ENCODE results near the gene KDELR1. TPM values are rescaled to one million over a fixed set of nuclear protein-coding genes. Genes with fewer than 3 reads are reported as not detected.

Gene KDELR1
- total RNA-seq, 3 donors from 2014 or later (not counting 1 experiment from before 2014, with no cell fraction given) = 41.5 to 47.5 (median 46.0) TPM

DNA sequence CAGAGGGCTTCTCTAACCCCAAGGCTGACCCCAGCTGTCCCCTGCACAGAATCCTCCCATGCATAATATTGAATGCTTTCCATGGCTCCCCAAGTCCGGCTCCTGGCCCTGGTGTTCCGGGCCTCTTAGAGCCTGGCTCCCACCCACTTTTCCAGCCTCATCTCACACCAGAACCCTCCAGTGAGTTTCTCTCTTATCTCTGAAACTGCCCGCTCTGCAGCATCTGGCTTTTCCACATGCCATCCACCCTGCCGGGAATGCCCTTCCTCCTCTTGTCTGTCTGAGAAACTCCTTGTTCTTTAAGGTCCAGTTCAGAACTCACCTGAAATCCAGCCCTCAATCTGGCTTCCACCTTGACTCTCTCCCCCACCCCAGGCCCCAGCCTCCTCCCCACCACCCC, 20.4 kb downstream of the KDELR1 start:
- Histone ChIP-seq H3K36me3 (ENCODE audit: control insufficient read depth, insufficient read depth, low read length) (no peaks in the 10 kb centered on the region), H3K27ac (ENCODE audit: low read length) (no peak overlapping the region), H3K4me1 (ENCODE audit: control insufficient read depth, insufficient read depth, low read length) (no peaks in the 10 kb centered on the region), H3K9me3 (ENCODE audit: control insufficient read depth, insufficient read depth, low read length) (no peaks in the 10 kb centered on the region), H3K27me3 (ENCODE audit: control insufficient read depth, insufficient read depth, low read length) (no peaks in the 10 kb centered on the region), H3K4me3 (ENCODE audit: low read length) (no peak overlapping the region)
- no peak overlapping the region for H3K4me3 Mint-ChIP-seq
- ATAC-seq (no peak), DNase-seq (no peak)
- H3K27me3 Mint-ChIP-seq (ENCODE audit: low read depth in 2 of 2) = no peaks in the 10 kb centered on the region
- TF ChIP-seq, protein P1, sequence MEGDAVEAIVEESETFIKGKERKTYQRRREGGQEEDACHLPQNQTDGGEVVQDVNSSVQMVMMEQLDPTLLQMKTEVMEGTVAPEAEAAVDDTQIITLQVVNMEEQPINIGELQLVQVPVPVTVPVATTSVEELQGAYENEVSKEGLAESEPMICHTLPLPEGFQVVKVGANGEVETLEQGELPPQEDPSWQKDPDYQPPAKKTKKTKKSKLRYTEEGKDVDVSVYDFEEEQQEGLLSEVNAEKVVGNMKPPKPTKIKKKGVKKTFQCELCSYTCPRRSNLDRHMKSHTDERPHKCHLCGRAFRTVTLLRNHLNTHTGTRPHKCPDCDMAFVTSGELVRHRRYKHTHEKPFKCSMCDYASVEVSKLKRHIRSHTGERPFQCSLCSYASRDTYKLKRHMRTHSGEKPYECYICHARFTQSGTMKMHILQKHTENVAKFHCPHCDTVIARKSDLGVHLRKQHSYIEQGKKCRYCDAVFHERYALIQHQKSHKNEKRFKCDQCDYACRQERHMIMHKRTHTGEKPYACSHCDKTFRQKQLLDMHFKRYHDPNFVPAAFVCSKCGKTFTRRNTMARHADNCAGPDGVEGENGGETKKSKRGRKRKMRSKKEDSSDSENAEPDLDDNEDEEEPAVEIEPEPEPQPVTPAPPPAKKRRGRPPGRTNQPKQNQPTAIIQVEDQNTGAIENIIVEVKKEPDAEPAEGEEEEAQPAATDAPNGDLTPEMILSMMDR (IDR thresholded peaks at IDR 0.05) = no peak
- intact Hi-C loops (cut with micrococcal nuclease) = no loop called here
- H3K4me1 Mint-ChIP-seq = no peaks in the 10 kb centered on the region
- no peaks in the 10 kb centered on the region for H3K36me3 Mint-ChIP-seq
- WGBS (ENCODE audit: insufficient coverage) = 94% methylated on average over 4 of the region's 4 CpGs
- H3K27ac Mint-ChIP-seq = no peak overlapping the region
- no peaks in the 10 kb centered on the region for H3K9me3 Mint-ChIP-seq

DNA sequence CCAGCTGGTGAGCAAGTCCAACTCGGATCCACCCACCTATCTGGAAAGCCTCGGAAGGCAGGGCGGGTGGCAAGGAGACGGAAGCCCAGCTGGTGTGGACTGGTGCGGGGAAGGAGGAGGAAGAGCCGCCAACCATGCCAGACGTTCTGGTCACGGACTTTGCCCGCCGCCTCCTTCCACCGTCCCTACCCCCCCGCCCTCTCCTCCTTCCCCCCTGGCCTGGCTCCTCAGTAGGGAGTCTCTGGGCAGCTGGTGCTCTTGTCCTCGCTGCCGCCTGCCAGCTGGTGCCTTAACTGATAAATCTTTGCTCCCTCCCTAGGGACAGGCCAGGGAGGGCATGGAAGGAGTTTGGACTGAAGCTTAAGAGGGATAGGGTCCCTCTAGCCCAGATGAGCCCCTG, 22.4 kb downstream of the KDELR1 start:
- no peaks in the 10 kb centered on the region for H3K27me3 ChIP-seq (ENCODE audit: control insufficient read depth, insufficient read depth, low read length)
- Mint-ChIP-seq H3K27ac (no peak overlapping the region), H3K4me1 (peaks cover 2 to 11% of the 10 kb centered on the region in 2 donors), H3K9me3 (no peaks in the 10 kb centered on the region), H3K4me3 (no peak overlapping the region), H3K27me3 (ENCODE audit: low read depth in 2 of 2) (no peaks in the 10 kb centered on the region), H3K36me3 (no peaks in the 10 kb centered on the region)
- intact Hi-C loops (cut with micrococcal nuclease) = no loop called here
- ATAC-seq (no peak), DNase-seq (no peak)
- H3K27ac ChIP-seq (ENCODE audit: low read length) = no peak overlapping the region
- TF ChIP-seq, protein P1 (IDR thresholded peaks at IDR 0.05) = no peak
- 83% methylated on average over 12 of the region's 14 CpGs for WGBS (ENCODE audit: insufficient coverage)
- peaks cover 9% of the 10 kb centered on the region for H3K4me1 ChIP-seq (ENCODE audit: control insufficient read depth, insufficient read depth, low read length)
- no peaks in the 10 kb centered on the region for H3K9me3 ChIP-seq (ENCODE audit: control insufficient read depth, insufficient read depth, low read length)
- H3K4me3 ChIP-seq (ENCODE audit: low read length) = no peak overlapping the region
- no peaks in the 10 kb centered on the region for H3K36me3 ChIP-seq (ENCODE audit: control insufficient read depth, insufficient read depth, low read length)

DNA sequence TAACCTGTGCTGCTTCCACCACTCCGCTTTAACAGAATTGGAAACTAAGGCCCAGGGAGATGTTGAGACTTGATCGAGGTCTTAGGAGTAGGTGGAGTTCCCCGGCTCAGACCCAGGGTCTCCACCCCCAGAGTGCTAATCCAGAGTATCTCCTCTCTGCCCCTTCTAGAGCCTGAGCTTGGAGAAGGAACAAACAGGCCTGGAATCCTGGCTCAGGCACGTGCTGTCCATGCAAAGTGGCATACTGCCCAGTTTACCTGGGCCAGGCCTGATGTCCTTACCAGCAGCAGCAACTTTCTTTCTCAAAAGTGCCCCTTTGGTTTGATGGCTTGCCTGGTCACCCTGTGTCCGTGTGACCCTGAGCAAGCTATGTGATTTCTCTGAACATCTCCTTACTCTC, 23.5 kb downstream of the KDELR1 start:
- WGBS (ENCODE audit: insufficient coverage) = 91% methylated on average over 4 of the region's 5 CpGs
- ATAC-seq (no peak), DNase-seq (no peak)
- Histone ChIP-seq H3K4me3 (ENCODE audit: low read length) (no peak overlapping the region), H3K4me1 (ENCODE audit: control insufficient read depth, insufficient read depth, low read length) (peaks cover 17% of the 10 kb centered on the region), H3K27me3 (ENCODE audit: control insufficient read depth, insufficient read depth, low read length) (no peaks in the 10 kb centered on the region), H3K27ac (ENCODE audit: low read length) (no peak overlapping the region), H3K9me3 (ENCODE audit: control insufficient read depth, insufficient read depth, low read length) (no peaks in the 10 kb centered on the region), H3K36me3 (ENCODE audit: control insufficient read depth, insufficient read depth, low read length) (no peaks in the 10 kb centered on the region)
- Mint-ChIP-seq H3K4me1 (peaks cover 12 to 19% of the 10 kb centered on the region in 2 donors), H3K4me3 (no peak overlapping the region), H3K27ac (no peak overlapping the region), H3K9me3 (no peaks in the 10 kb centered on the region), H3K36me3 (no peaks in the 10 kb centered on the region), H3K27me3 (ENCODE audit: low read depth in 2 of 2) (no peaks in the 10 kb centered on the region)
- TF ChIP-seq, protein P1 (IDR thresholded peaks at IDR 0.05) = no peak
- intact Hi-C loops (cut with micrococcal nuclease) = loop anchor here (1.0 kb wide), 1 partner anchor 26 kb away; no protein-coding TSS in a partner anchor

DNA sequence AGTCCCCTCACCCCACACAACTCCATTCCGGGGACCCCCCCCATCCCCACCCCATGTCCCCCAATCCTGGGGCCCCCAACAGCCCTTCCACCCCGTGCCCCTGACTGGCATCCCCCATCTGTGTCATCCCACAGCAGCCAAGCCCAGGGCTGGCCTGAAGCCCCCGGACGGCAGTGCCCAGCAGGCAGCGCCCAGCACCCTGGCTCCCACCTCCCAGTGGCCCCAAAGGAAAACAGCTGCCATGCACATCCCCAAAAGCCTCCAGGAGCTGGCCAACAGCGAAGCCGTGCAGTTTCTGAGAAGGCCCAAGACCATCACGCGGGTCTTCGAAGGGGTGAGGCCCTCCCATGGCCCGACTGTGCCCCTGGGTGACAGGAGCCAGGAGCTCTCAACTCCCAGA, 25.7 kb downstream of the KDELR1 start:
- Mint-ChIP-seq H3K36me3 (no peaks in the 10 kb centered on the region), H3K27me3 (ENCODE audit: low read depth in 2 of 2) (no peaks in the 10 kb centered on the region), H3K4me1 (peaks cover 14 to 23% of the 10 kb centered on the region in 2 donors), H3K9me3 (no peaks in the 10 kb centered on the region), H3K4me3 (no peak overlapping the region), H3K27ac (peak overlapping the region in 1 of 2 donors; percentile 99)
- H3K36me3 ChIP-seq (ENCODE audit: control insufficient read depth, insufficient read depth, low read length) = no peaks in the 10 kb centered on the region
- no peaks in the 10 kb centered on the region for H3K27me3 ChIP-seq (ENCODE audit: control insufficient read depth, insufficient read depth, low read length)
- ATAC-seq = no peak
- H3K4me3 ChIP-seq (ENCODE audit: low read length) = no peak overlapping the region
- WGBS (ENCODE audit: insufficient coverage) = 97% methylated on average over 11 of the region's 11 CpGs
- no peak for DNase-seq
- TF ChIP-seq, protein P1 (IDR thresholded peaks at IDR 0.05) = no peak
- intact Hi-C loops (cut with micrococcal nuclease) = loop anchor here (2.0 kb wide), 1 partner anchor 25 kb away; the partner anchor contains the start of gene KDELR1
- H3K27ac ChIP-seq (ENCODE audit: low read length) = no peak overlapping the region
- H3K4me1 ChIP-seq (ENCODE audit: control insufficient read depth, insufficient read depth, low read length) = peaks cover 18% of the 10 kb centered on the region
- H3K9me3 ChIP-seq (ENCODE audit: control insufficient read depth, insufficient read depth, low read length) = no peaks in the 10 kb centered on the region

All from natural killer cell (primary cell).